Natural killer cell (primary cell): ENCODE measurements around the gene TMEM63B. TPM values are rescaled to one million over a fixed set of nuclear protein-coding genes. Genes with fewer than 3 reads are reported as not detected.

ENCODE experiments used
- ATAC-seq, 3 donors: fragments of 150-1000 bp in 2 of 3; fragments of 200-7000 bp in 1 of 3; cut with Tn5 transposase; 1 replicate in 1 of 3; 2 replicates in 2 of 3; pipeline ENCODE4 v1.10.0; 2021; ENCODE audit warnings: mild to moderate bottlenecking in 2 of 3, moderate library complexity in 2 of 3
- DNase-seq, 2 donors: peaks; one replicate each; pipeline versions ENCODE4 v3.0.0 to v3.0.0-alpha.2; 2013 to 2021; ENCODE audit warnings: mixed read lengths in 1 of 2
- H3K27ac ChIP-seq: one replicate; pipeline ENCODE4 v1.5.1; 2013; ENCODE audit warnings: mild to moderate bottlenecking, low read length
- H3K27me3 ChIP-seq: one replicate; pipeline ENCODE4 v1.6.1; 2013; ENCODE audit warnings: low read length; ENCODE audit not compliant: control insufficient read depth, insufficient read depth
- H3K36me3 ChIP-seq: one replicate; pipeline ENCODE4 v1.6.1; 2013; ENCODE audit warnings: low read length; ENCODE audit not compliant: control insufficient read depth, insufficient read depth
- H3K4me1 ChIP-seq: one replicate; pipeline ENCODE4 v1.6.1; 2013; ENCODE audit warnings: low read length; ENCODE audit not compliant: control insufficient read depth, insufficient read depth
- H3K4me3 ChIP-seq: one replicate; pipeline ENCODE4 v1.5.1; 2013; ENCODE audit warnings: low read length
- H3K9me3 ChIP-seq: one replicate; pipeline ENCODE4 v1.6.1; 2013; ENCODE audit warnings: low read length; ENCODE audit not compliant: control insufficient read depth, insufficient read depth
- H3K27ac Mint-ChIP-seq, 2 donors: one replicate each; pipeline ENCODE4 v1.8.0; 2022; ENCODE audit warnings: mild to moderate bottlenecking in 2 of 2, mixed read lengths in 2 of 2, moderate library complexity in 1 of 2
- H3K27me3 Mint-ChIP-seq, 2 donors: one replicate each; pipeline ENCODE4 v1.8.0; 2022; ENCODE audit warnings: low read depth in 2 of 2, mixed read lengths in 2 of 2
- H3K36me3 Mint-ChIP-seq: one replicate; pipeline ENCODE4 v1.8.0; 2022; ENCODE audit warnings: mixed read lengths
- H3K4me1 Mint-ChIP-seq, 2 donors: one replicate each; pipeline ENCODE4 v1.8.0; 2022; ENCODE audit warnings: mixed read lengths in 2 of 2
- H3K4me3 Mint-ChIP-seq: one replicate; pipeline ENCODE4 v1.8.0; 2022; ENCODE audit warnings: mild to moderate bottlenecking, moderate library complexity, mixed read lengths
- H3K9me3 Mint-ChIP-seq, 2 donors: one replicate each; pipeline ENCODE4 v1.8.0; 2022; ENCODE audit warnings: mixed read lengths in 2 of 2
- WGBS: methylation state at CpG from one replicate; pipeline ENCODE4 v1.1.7; 2013; ENCODE audit warnings: missing lambda C conversion rate; ENCODE audit not compliant: insufficient coverage; 5-methylcytosine and 5-hydroxymethylcytosine counted together
- intact Hi-C: fragments of 100-400 bp; cut with micrococcal nuclease; formaldehyde crosslinking; loops from one replicate; pipeline ENCODE4 v1.14.2; 2022
- total RNA-seq, 4 donors: library from RNA; stranded (reverse); fragments of 120-200 nt in 1 of 4; gene quantifications; one replicate each; pipeline versions ENCODE4 v1.2.3 to v1.2.4, GENCODE V29; 2013 to 2022
- TF ChIP-seq, protein P1 (sequence below): fragments of 200-600 bp; IDR thresholded peaks from one replicate; pipeline ENCODE4 v1.8.0; 2022; ENCODE audit warnings: antibody characterized with exemption

The TMEM63B gene
- total RNA-seq, 3 donors from 2014 or later (not counting 1 experiment from before 2014, with no cell fraction given) = 24.7 to 30.8 (median 28.1) TPM

DNA sequence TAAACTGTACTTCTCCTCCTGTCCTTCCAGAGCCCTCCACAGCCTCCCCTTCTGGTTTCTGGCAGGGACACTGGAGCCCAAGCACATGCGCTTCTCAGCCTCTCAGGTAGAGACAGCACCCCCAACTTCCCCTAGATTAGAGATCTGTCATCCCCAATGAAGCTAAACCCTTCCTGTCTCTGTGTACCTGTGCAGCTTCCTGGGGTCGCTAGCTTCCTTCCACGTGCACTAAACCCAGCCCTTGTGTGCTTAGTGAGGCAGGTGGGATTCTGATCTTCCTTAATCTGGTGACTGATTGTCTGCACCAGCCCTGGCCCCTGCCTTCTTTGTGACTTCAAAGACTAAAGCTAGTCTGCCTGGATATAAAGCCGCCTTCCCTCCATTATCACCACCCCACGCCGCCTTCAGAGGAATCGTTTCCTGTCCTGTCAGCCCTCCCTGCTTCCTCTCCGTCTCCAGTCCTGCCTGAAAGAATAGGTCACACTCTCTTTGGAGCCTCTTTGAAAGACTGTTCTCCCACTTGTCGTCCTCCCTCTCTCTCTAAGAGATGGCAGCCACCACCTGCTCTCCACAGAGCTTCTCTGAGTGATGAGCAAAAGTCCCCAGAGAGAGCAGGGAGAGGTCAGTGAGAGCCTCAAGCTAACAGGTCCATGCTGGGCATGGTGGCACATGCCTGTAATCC lies 58.7 kb downstream of the TMEM63B start:
- no peaks in the 10 kb centered on the region for H3K4me1 ChIP-seq
- H3K27me3 ChIP-seq = no peaks in the 10 kb centered on the region
- no peak overlapping the region for H3K27ac ChIP-seq
- WGBS = 41% methylated on average over 9 of the region's 9 CpGs
- H3K4me3 Mint-ChIP-seq = no peak overlapping the region
- no peak for ATAC-seq
- H3K36me3 Mint-ChIP-seq = no peaks in the 10 kb centered on the region
- H3K27ac Mint-ChIP-seq = no peak overlapping the region
- no peaks in the 10 kb centered on the region for H3K9me3 ChIP-seq
- peak in 1 of 2 donors; percentile 36 for DNase-seq
- intact Hi-C loops = no loop called here
- H3K9me3 Mint-ChIP-seq = no peaks in the 10 kb centered on the region
- no peak overlapping the region for H3K4me3 ChIP-seq
- H3K27me3 Mint-ChIP-seq = peaks cover 12 to 15% of the 10 kb centered on the region in 2 donors
- TF ChIP-seq, protein P1, sequence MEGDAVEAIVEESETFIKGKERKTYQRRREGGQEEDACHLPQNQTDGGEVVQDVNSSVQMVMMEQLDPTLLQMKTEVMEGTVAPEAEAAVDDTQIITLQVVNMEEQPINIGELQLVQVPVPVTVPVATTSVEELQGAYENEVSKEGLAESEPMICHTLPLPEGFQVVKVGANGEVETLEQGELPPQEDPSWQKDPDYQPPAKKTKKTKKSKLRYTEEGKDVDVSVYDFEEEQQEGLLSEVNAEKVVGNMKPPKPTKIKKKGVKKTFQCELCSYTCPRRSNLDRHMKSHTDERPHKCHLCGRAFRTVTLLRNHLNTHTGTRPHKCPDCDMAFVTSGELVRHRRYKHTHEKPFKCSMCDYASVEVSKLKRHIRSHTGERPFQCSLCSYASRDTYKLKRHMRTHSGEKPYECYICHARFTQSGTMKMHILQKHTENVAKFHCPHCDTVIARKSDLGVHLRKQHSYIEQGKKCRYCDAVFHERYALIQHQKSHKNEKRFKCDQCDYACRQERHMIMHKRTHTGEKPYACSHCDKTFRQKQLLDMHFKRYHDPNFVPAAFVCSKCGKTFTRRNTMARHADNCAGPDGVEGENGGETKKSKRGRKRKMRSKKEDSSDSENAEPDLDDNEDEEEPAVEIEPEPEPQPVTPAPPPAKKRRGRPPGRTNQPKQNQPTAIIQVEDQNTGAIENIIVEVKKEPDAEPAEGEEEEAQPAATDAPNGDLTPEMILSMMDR = no peak
- no peaks in the 10 kb centered on the region for H3K4me1 Mint-ChIP-seq
- no peaks in the 10 kb centered on the region for H3K36me3 ChIP-seq

DNA sequence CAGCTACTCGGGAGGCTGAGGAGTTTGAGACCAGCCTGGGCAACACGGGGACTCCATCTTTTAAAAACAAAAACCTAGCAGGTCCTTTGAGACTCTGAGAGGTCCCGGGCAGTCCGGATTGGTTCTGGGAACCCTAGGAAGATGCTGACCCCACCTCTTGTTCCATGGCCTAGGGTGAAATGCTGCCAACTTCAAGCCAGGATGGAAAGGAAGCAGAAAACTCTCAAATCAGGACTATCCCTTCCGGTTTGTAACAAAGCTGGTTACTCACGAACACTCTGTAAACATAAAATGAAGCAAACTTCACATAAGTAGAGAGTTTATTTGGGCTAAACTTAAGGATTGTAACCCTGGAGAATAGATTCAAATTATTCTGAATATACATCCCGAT lies 59.3 kb downstream of the TMEM63B start:
- Mint-ChIP-seq H3K4me3 (no peak overlapping the region), H3K4me1 (no peaks in the 10 kb centered on the region), H3K36me3 (no peaks in the 10 kb centered on the region), H3K9me3 (no peaks in the 10 kb centered on the region), H3K27me3 (peaks cover 12 to 15% of the 10 kb centered on the region in 2 donors), H3K27ac (no peak overlapping the region)
- H3K27me3 ChIP-seq = no peaks in the 10 kb centered on the region
- no peak overlapping the region for H3K27ac ChIP-seq
- ATAC-seq = no peak
- no peaks in the 10 kb centered on the region for H3K36me3 ChIP-seq
- intact Hi-C loops = no loop called here
- TF ChIP-seq, protein P1 = no peak
- no peak for DNase-seq
- WGBS = 88% methylated on average over 5 of the region's 7 CpGs
- H3K9me3 ChIP-seq = no peaks in the 10 kb centered on the region
- H3K4me3 ChIP-seq = no peak overlapping the region
- no peaks in the 10 kb centered on the region for H3K4me1 ChIP-seq

DNA sequence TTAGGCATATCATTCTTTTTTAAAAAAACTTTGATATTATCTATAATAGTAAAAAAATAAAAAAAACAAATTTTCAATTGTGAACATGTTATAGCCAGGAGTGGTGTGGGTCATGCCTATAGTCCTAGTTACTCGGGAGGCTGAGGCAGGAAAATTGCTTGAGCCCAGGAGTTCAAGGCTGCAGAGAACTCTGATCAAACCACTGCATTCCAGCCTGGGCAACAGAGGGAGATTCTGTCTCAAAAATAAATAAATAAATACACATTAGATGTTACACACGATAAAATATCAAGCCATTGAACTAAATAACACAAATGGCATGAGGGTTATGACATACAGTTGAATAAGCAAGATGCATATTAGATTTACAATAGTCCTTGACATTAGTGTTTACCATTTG lies 61.5 kb downstream of the TMEM63B start:
- Mint-ChIP-seq H3K4me3 (no peak overlapping the region), H3K4me1 (peaks cover 11% of the 10 kb centered on the region in 2 donors), H3K36me3 (no peaks in the 10 kb centered on the region), H3K27me3 (peaks cover 12 to 18% of the 10 kb centered on the region in 2 donors), H3K27ac (no peak overlapping the region), H3K9me3 (no peaks in the 10 kb centered on the region)
- Histone ChIP-seq H3K4me3 (no peak overlapping the region), H3K27me3 (no peaks in the 10 kb centered on the region), H3K36me3 (no peaks in the 10 kb centered on the region), H3K9me3 (no peaks in the 10 kb centered on the region), H3K4me1 (peaks cover 9% of the 10 kb centered on the region), H3K27ac (no peak overlapping the region)
- DNase-seq (no peak), ATAC-seq (no peak)
- WGBS = 100% methylated on average over 1 of the region's 2 CpGs
- intact Hi-C loops = no loop called here
- TF ChIP-seq, protein P1 = no peak

DNA sequence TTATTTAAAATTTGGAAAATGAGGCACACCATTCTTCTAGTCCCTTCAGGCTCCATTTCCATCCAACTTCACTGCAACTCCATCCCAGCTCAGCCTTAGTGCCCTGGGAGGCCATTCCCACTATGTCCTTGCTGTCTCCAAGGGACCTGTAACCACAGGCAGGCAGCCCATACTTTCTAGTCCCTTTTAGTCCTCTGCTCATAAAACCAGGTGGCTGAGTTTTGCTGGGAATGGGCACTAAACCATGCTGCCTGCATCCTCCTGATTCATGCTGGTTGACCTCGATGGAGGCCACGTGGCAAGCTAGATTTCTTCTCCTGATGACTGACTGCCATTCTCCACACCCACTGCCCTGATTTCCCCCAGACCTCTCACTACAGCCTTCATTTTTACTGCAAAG lies 61.9 kb downstream of the TMEM63B start:
- no peaks in the 10 kb centered on the region for H3K9me3 ChIP-seq
- Mint-ChIP-seq H3K27me3 (peaks cover 12 to 15% of the 10 kb centered on the region in 2 donors), H3K4me3 (no peak overlapping the region), H3K27ac (no peak overlapping the region), H3K36me3 (no peaks in the 10 kb centered on the region), H3K9me3 (no peaks in the 10 kb centered on the region), H3K4me1 (peaks cover 11% of the 10 kb centered on the region in 2 donors)
- no peak for DNase-seq
- H3K27ac ChIP-seq = no peak overlapping the region
- intact Hi-C loops = no loop called here
- H3K4me3 ChIP-seq = no peak overlapping the region
- no peak for ATAC-seq
- H3K4me1 ChIP-seq = peaks cover 9% of the 10 kb centered on the region
- no peaks in the 10 kb centered on the region for H3K36me3 ChIP-seq
- 59% methylated on average over 2 of the region's 2 CpGs for WGBS
- TF ChIP-seq, protein P1 = no peak
- H3K27me3 ChIP-seq = no peaks in the 10 kb centered on the region
